GM13977 (cell line): ENCODE data around the gene ESPL1.
"Not testable (repeated sequence)": the region's sequence is repeated elsewhere in the genome, so short reads cannot be mapped to it uniquely, and the experiment has no call there.

Experiments
- DNase-seq: peaks from one replicate; pipeline ENCODE4 v3.0.0; 2012; ENCODE audit warnings: low spot score
- in situ Hi-C: fragments of 300-500 bp; cut with MboI; formaldehyde crosslinking; loops from one replicate; pipeline ENCODE4 v1.12.0; 2022; ENCODE audit warnings: low sequenced_read_pairs, low pct_unique_long_range_greater_than_20kb, mixed read lengths, inconsistent platforms; ENCODE audit not compliant: unreplicated experiment
- TF ChIP-seq, protein P1 (sequence below): IDR thresholded peaks from 2 replicates; pipeline ENCODE4 v1.5.1; 2012; ENCODE audit warnings: mild to moderate bottlenecking, control low read depth; ENCODE audit not compliant: insufficient read depth; ENCODE audit errors: extremely low read depth, missing control alignments

The ESPL1 gene

DNA sequence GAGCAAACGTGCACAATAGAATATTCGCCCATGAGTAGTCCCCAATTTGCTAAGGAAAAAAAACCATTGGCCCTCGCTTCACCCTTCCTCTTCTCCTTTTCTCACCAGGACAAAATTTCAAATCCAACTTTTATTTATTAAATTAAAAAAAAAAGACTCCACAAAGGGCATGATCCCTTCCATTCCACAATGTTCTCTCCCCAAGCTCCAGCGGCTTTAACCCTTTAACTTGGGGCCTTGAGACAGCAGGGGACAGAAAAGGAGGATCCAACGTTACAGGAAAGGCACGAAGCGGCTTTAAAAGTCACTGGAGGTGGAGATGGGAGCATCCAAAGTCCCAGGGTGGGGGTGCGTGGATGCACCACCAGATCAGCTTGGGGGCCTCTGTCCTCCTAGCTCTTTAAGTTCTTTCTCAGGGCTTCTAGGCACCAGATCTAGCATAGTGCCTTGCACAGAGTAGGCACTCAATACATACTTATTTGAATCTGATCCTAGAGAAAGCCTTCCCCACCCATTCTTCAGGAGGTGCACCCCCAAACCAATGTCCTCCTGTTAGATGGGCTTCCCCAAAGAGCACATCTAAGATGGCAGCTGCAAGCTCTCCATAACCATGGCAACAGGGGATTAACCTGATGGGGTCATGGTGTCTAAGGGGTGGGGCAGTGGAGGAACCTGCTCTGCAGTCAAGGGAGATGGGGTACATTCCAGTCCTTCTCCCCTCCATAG is 58.5 kb downstream of the ESPL1 start:
- TF ChIP-seq, protein P1, sequence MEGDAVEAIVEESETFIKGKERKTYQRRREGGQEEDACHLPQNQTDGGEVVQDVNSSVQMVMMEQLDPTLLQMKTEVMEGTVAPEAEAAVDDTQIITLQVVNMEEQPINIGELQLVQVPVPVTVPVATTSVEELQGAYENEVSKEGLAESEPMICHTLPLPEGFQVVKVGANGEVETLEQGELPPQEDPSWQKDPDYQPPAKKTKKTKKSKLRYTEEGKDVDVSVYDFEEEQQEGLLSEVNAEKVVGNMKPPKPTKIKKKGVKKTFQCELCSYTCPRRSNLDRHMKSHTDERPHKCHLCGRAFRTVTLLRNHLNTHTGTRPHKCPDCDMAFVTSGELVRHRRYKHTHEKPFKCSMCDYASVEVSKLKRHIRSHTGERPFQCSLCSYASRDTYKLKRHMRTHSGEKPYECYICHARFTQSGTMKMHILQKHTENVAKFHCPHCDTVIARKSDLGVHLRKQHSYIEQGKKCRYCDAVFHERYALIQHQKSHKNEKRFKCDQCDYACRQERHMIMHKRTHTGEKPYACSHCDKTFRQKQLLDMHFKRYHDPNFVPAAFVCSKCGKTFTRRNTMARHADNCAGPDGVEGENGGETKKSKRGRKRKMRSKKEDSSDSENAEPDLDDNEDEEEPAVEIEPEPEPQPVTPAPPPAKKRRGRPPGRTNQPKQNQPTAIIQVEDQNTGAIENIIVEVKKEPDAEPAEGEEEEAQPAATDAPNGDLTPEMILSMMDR: no peak
- in situ Hi-C loops: no loop called here
- no peak for DNase-seq

DNA sequence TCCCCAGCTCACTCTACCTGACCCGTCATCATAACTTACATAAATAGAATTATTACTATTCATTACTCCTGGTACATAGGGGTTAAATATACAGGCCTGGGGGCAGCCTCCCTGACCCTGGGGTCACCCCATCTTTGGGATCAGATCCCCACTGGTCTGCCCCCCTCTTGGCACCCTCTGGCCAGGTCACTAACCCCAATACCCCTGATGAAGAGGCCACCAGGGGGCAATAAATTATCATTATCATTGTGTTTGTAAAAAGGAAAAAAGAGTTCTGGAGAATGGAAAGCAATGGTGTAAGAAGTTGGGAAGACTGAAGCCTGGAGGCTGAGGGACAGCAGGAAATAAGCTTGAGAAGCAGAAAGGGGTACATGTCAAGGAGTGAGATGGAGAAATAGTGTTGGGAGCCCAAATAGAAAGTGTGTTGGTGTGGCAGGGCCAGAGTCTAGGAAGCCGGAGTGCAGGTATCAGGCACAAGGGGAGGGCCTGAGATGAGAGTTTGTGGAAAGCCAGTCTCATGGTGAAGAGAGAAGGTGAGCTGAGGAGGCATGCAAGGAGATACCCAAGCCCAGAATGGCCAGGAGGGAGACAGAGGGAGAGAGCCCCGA is 59.4 kb downstream of the ESPL1 start:
- DNase-seq: no peak
- TF ChIP-seq, protein P1: peak; percentile 37
- in situ Hi-C loops: no loop called here

DNA sequence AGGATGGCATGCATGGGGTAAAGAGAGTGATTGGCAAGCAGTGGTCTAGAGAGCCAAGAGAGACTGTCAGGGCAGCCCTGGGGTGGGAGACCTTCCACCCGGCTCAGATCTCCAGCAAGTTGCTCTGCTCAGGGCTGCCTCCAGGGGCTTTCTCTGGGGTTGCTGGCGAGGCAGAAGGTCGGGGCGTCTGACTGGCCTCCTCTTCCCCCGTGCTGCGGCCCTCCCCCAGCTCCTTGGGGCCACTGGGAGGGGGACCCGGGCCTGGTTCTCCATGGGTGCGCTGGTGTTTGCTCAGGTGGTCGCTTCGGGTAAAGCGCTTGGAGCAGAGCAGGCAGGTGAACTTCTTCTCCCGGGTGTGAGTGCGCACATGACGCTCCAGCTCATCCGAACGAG is 59.9 kb downstream of the ESPL1 start:
- TF ChIP-seq, protein P1: no peak
- no peak for DNase-seq
- in situ Hi-C loops: no loop called here

DNA sequence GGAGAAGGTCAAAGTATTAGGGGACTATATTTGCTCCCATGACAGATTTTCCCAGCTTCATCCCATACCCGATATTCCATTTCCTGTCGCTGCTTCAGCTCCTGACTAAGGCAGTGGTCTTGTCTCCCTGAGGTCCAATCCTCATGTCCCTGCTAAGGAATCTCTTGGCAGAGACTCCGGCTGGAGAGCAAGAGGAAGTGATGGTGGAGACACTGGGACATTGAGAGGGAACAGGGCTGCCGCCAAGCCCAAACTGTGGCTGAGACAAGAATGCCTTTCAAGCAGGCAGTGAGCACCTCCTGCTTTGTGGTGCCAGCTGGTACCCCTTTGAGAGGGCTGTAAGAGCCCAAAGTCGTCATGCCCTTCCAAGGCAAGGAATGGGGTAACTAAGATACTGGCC is 62.6 kb downstream of the ESPL1 start:
- TF ChIP-seq, protein P1: no peak
- in situ Hi-C loops: no loop called here
- DNase-seq: no peak

DNA sequence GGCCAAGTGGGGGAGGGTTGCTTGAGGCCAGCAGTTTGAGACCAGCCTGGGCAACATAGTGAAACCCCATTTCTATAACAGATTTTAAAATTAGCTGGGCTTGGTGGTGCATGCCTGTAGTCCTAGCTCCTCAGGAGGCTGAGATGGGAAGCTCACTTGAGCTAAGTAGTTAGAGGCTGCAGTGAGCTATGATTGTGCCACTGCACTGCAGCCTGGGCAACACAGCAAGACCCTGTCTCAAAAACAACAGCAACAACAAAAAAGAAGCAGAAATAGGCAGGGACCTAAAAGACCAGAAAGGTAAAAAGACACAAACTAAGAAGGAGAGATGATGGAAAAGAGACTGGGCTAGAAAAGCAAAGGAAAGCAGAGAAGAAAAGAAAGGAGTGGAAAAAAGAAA is 64.2 kb downstream of the ESPL1 start:
- DNase-seq, in situ Hi-C loops: not testable (repeated sequence)

DNA sequence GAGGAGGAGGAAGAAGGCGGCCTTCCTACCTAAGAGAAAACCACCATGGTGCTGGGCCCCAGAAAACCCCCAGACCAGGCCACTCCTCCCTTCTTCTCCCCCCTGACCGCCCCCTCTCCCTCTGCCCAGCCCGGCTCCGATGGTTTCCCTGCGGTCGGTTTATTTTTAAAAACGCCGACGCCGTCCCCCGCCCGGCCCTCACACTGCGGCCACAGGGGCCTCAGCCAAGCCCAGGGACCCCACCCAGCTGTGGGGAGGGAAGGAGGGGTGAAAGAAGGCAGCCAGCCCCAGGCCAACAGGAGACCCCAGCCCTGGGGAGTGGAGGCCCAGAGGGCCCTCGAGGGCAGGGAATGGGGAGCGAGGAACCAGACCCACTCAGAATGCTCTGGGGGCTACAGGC is 64.6 kb downstream of the ESPL1 start:
- TF ChIP-seq, protein P1: no peak
- in situ Hi-C loops: no loop called here
- DNase-seq: no peak

DNA sequence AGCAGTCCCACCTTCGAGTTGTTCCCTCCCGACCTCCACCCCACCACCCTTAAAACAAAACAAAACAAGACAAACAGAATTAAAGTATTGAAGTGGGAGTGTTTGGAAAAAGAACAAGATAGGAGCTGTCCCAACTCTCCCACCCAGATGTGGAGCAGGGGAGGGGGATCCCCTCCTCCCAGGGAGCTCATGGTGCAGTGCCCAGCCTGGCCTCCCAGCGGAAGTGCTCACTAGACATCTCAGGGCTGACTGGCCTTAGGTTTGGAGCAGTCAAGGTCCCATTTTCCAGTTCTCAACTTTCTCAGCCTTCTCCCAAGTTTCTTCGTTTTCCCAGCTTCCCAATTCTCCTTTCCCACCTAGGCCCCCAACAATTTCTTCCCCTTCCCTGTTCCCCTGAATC is 65.2 kb downstream of the ESPL1 start:
- DNase-seq: no peak
- in situ Hi-C loops: no loop called here
- TF ChIP-seq, protein P1: no peak
